NT2/D1 (cell line): Measurements from ENCODE around the gene MACROH2A2.

Experiments
- SUZ12 ChIP-seq: IDR thresholded peaks from 2 replicates; pipeline ENCODE4 v1.6.1; 2011; ENCODE audit not compliant: insufficient read length, insufficient read depth; ENCODE audit errors: extremely low read depth
- ZNF274 ChIP-seq: IDR thresholded peaks from 2 replicates; pipeline ENCODE4 v1.6.1; 2011; ENCODE audit warnings: mild to moderate bottlenecking, low read depth, low read length

- TF ChIP-seq ZNF274 (no peak), SUZ12 (no peak)
These were observed 45.4 kb upstream of the MACROH2A2 start for GRCh38 chr10:70007116-70007820.
